ENCODE data around the gene VMP1.

Gene VMP1
- 87.8 to 379 (median 230) reads per million in 9 experiments for total RNA-seq

DNA sequence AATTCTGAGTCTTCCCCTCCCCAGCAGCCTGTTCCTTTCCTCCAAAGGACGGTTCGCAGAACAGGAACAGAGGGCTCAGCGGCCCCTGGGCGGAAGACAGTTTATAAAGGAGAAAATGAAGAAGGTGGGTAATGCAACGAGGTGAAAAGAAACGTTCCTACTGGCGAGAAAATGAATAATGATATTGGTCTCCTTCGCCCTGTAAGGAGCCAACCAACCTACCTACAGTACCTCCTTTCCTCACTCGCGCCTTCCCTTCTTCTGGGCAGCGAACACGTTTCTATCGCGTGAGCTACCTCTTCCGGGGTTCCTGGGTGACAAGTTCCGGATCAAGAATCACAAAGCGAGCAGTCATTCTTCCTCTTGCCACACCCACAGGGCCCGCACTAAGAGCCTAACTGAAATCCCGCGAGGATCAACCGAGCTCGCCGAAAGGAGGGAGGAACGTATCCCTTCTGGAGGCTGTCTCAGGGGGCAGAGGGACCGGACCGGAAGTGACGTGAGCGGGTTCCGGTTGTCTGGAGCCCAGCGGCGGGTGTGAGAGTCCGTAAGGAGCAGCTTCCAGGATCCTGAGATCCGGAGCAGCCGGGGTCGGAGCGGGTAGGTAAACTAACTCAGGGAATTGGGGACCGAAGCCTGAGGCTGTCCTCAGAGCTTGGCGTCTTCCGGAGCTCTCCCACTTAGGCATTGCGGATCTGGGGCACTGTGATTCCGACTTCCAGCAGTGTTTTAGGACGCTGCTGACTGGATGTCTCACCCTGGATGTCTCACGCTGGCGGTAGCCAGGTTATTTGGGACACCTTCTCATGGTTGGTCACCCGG is at the start of gene VMP1, which contains the start of gene PTRH2:
VMP1 (plus strand) TSS at position 506 of the 822 bp plus-strand sequence. CDS start 23,793 bp downstream, outside the sequence.
PTRH2 (minus strand) TSS at position 282 of the 822 bp plus-strand sequence. CDS start 9,452 bp downstream, outside the sequence.
- peaks cover 28% of the 10 kb centered on the region for H3K36me3 Mint-ChIP-seq (ENCODE audit: insufficient read depth)
- peaks cover 46 to 50% of the 10 kb centered on the region in 2 donors for H3K4me1 Mint-ChIP-seq (ENCODE audit: low read depth in 2 of 2)
- H3K27ac Mint-ChIP-seq, result peak within 1 kb of the TSS; percentile 98 to 100
- H3K27me3 Mint-ChIP-seq, result no peaks in the 10 kb centered on the region
- no peaks in the 10 kb centered on the region for H3K9me3 Mint-ChIP-seq
- ATAC-seq (replicated peaks) (peak; percentile 92), DNase-seq (peak; percentile 84 to 86 (median 84))
- peak within 1 kb of the TSS; percentile 94 to 98 for H3K4me3 Mint-ChIP-seq

DNA sequence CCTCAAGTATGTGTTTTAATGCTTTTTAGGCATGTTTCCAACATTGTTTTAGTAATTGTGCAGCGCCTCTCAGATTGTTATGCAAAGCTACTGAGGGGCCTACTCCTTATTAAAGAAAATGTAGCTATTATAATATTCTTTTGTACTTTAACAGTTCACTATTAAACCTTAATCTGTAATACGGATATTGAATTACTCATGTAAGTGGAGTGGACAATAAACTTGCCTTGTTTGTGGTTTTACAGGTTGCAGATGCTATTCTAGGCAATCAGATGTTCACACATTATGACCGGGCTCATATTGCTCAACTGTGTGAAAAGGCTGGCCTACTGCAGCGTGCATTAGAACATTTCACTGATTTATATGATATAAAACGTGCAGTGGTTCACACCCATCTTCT is 41.2 kb upstream of the VMP1 start:
- DNase-seq, result no peak
- no peaks in the 10 kb centered on the region for H3K9me3 Mint-ChIP-seq
- H3K27ac Mint-ChIP-seq, result no peak overlapping the region
- ATAC-seq (replicated peaks), result no peak
- H3K4me1 Mint-ChIP-seq (ENCODE audit: low read depth in 2 of 2), result peaks cover 0 to 2% of the 10 kb centered on the region in 2 donors
- no peaks in the 10 kb centered on the region for H3K27me3 Mint-ChIP-seq
- peaks cover 84% of the 10 kb centered on the region for H3K36me3 Mint-ChIP-seq (ENCODE audit: insufficient read depth)
- no peak overlapping the region for H3K4me3 Mint-ChIP-seq

DNA sequence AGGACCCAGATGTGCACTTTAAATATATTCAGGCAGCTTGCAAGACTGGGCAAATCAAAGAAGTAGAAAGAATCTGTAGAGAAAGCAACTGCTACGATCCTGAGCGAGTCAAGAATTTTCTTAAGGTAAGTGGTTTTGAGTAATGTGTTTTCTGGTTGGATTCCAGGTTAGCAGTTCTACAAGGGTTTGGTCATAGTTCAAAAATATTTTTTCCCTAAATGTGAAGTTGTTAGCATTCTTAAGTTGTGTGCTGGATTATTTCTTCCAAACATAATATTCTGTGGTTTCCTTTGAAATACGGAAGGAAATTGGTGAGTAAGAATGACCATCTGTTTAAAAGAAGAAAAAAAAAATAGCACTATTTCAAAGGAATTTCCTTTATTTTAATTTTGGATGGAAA is 38.6 kb upstream of the VMP1 start:
- Mint-ChIP-seq H3K4me1 (ENCODE audit: low read depth in 2 of 2) (peaks cover 4 to 5% of the 10 kb centered on the region in 2 donors), H3K9me3 (no peaks in the 10 kb centered on the region), H3K4me3 (no peak overlapping the region), H3K36me3 (ENCODE audit: insufficient read depth) (peaks cover 65% of the 10 kb centered on the region), H3K27ac (peak overlapping the region in 1 of 2 donors; percentile 59), H3K27me3 (no peaks in the 10 kb centered on the region)
- ATAC-seq (replicated peaks) (no peak), DNase-seq (no peak)

DNA sequence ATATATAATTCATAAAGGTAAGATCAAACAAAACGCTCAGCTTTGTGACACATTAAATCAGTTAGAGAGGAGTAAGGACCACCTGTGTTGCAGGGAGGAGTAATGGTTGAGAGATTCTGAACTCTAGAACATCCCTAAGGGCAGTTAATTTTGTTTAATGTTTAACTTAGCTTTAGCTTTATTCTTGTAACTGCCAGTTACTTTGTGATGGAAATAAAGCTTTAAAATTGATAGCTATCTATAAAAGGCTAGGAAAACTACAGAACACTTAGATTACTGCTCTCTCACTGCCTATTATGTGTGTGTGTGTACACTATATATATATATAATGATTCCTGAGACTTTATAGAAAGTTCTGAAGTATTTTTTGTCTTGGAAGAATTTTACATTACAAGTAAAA is 38.0 kb upstream of the VMP1 start:
- no peak overlapping the region for H3K4me3 Mint-ChIP-seq
- DNase-seq, result no peak
- H3K9me3 Mint-ChIP-seq, result no peaks in the 10 kb centered on the region
- no peaks in the 10 kb centered on the region for H3K27me3 Mint-ChIP-seq
- H3K36me3 Mint-ChIP-seq (ENCODE audit: insufficient read depth), result peaks cover 63% of the 10 kb centered on the region
- H3K27ac Mint-ChIP-seq, result peak overlapping the region in 1 of 2 donors; percentile 59
- H3K4me1 Mint-ChIP-seq (ENCODE audit: low read depth in 2 of 2), result peaks cover 4 to 5% of the 10 kb centered on the region in 2 donors
- no peak for ATAC-seq (replicated peaks)

DNA sequence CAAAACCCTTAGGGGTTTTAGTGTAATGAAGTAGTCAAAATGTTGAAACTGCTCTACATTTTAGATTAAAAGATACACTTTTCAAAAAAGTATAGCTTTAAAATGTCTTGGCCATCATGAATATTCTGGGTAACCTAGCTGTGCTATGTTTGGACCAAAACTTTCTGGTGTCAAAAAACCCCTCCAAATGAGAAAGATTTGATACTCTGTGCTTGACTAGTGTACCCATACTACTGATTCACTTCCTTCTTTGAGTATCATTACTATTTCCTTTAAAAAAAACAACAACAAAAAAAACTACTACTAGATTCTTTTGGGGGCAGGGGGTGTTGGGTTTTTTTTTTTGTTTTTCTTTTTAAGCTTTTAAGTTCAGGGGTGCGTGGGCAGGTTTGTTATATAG is 37.5 kb upstream of the VMP1 start:
- H3K9me3 Mint-ChIP-seq, result no peaks in the 10 kb centered on the region
- H3K27ac Mint-ChIP-seq, result peak overlapping the region; percentile 59 to 79
- no peaks in the 10 kb centered on the region for H3K27me3 Mint-ChIP-seq
- DNase-seq, result no peak
- H3K36me3 Mint-ChIP-seq (ENCODE audit: insufficient read depth), result peaks cover 63% of the 10 kb centered on the region
- ATAC-seq (replicated peaks), result no peak
- no peak overlapping the region for H3K4me3 Mint-ChIP-seq
- H3K4me1 Mint-ChIP-seq (ENCODE audit: low read depth in 2 of 2), result peaks cover 4 to 5% of the 10 kb centered on the region in 2 donors

DNA sequence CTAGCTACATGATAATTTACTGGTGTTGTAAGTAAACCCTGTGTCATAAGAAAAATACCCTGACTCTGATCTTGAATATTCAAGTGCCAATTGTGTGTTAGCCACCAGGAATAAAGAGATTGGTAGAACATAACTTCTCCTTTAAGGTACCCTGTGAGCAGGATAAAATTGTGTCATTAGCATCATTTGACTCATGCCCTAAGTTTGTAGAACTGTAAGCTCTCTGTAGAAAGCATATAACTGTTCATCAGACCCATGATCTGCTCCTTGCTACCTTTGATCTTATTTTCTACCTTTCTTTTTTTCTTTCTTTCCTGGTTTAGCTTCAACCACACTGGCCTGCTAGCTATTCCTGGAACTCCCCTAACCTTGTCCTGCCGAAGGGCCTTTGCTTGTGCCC is 36.1 kb upstream of the VMP1 start:
- ATAC-seq (replicated peaks) (no peak), DNase-seq (no peak)
- H3K9me3 Mint-ChIP-seq, result no peaks in the 10 kb centered on the region
- H3K4me1 Mint-ChIP-seq (ENCODE audit: low read depth in 2 of 2), result peaks cover 4 to 5% of the 10 kb centered on the region in 2 donors
- peak overlapping the region; percentile 79 to 84 for H3K27ac Mint-ChIP-seq
- H3K36me3 Mint-ChIP-seq (ENCODE audit: insufficient read depth), result peaks cover 57% of the 10 kb centered on the region
- no peaks in the 10 kb centered on the region for H3K27me3 Mint-ChIP-seq
- H3K4me3 Mint-ChIP-seq, result no peak overlapping the region

DNA sequence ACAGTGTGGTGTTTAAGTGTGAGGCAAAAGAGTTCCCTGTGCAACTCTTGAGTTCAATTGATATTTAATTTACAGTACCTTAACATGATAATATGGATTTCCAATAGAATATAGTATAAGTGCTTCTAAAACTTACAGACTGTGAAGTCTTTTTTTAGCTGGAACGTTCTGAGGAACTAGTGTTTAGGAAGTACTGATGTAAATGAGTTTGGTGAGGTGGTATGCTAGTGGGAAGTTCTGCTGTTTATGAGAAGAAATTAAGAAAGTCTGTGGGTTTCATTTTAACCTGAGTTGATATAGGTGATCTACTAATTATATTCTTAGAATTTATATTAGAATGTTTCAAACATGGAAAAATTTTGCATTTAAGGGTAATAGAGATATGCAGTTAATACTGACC is 32.2 kb upstream of the VMP1 start:
- ATAC-seq (replicated peaks), result no peak
- Mint-ChIP-seq H3K9me3 (no peaks in the 10 kb centered on the region), H3K4me3 (no peak overlapping the region), H3K36me3 (ENCODE audit: insufficient read depth) (peaks cover 61% of the 10 kb centered on the region), H3K4me1 (ENCODE audit: low read depth in 2 of 2) (peaks cover 2 to 5% of the 10 kb centered on the region in 2 donors), H3K27ac (peak overlapping the region in 1 of 2 donors; percentile 19), H3K27me3 (no peaks in the 10 kb centered on the region)
- no peak for DNase-seq

DNA sequence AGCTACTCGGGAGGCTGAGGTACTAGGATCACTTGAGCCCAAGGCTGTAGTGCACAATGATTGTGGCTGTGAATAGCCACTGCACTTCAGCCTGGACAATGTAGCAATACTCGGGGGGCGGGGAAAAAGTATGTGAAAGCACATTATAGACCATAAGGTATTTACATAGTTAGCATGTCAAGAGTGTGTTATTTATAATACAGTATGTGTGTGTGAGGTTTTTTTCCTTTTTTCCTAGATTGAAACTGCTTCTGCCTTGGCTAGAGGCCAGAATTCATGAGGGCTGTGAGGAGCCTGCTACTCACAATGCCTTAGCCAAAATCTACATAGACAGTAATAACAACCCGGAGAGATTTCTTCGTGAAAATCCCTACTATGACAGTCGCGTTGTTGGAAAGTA is 30.7 kb upstream of the VMP1 start:
- no peak overlapping the region for H3K4me3 Mint-ChIP-seq
- ATAC-seq (replicated peaks) (no peak), DNase-seq (no peak)
- peaks cover 0 to under 1% of the 10 kb centered on the region in 2 donors for H3K4me1 Mint-ChIP-seq (ENCODE audit: low read depth in 2 of 2)
- no peaks in the 10 kb centered on the region for H3K27me3 Mint-ChIP-seq
- no peaks in the 10 kb centered on the region for H3K9me3 Mint-ChIP-seq
- H3K27ac Mint-ChIP-seq, result peak overlapping the region; percentile 26 to 69
- H3K36me3 Mint-ChIP-seq (ENCODE audit: insufficient read depth), result peaks cover 72% of the 10 kb centered on the region

DNA sequence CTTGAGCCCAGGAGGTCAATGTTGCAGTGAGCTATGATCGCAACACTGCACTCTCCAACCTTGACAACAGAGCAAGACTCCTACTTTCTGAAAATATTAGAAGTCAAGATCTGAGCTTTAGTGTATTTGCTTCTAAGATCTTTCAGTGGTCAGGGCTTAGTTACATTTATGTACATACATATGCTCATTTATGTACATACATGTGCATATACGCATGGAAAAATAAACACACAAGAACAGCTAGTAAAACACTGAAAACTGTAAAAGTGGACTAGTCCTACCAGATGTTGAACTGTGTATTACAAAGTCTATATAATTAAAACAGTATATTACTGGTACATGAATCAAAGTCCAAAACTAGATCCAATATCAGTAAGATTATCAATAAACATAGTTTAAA is 28.5 kb upstream of the VMP1 start:
- peaks cover 89% of the 10 kb centered on the region for H3K36me3 Mint-ChIP-seq (ENCODE audit: insufficient read depth)
- H3K4me3 Mint-ChIP-seq, result no peak overlapping the region
- H3K27me3 Mint-ChIP-seq, result no peaks in the 10 kb centered on the region
- no peaks in the 10 kb centered on the region for H3K9me3 Mint-ChIP-seq
- H3K4me1 Mint-ChIP-seq (ENCODE audit: low read depth in 2 of 2), result no peaks in the 10 kb centered on the region
- no peak for ATAC-seq (replicated peaks)
- no peak overlapping the region for H3K27ac Mint-ChIP-seq
- DNase-seq, result no peak

DNA sequence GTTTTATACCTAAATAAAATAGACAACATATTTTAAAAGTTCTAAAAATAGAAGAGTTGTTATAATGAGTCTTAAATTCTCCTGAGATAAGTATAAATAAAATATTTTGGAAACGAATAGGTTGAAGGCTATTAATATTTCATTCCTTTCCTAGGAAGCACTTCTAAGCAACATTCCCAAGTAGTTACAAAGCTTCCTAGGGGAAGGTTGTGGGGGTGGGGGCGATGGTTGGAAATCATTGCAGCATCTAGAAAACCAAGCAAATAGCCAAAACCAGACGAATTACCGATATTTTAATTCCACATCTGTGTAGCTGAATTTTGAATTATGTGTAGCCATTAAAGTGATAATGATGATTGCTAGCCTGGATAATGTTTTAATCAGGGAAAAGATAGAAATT is 27.1 kb upstream of the VMP1 start:
- no peak overlapping the region for H3K4me3 Mint-ChIP-seq
- no peaks in the 10 kb centered on the region for H3K9me3 Mint-ChIP-seq
- H3K27ac Mint-ChIP-seq, result no peak overlapping the region
- ATAC-seq (replicated peaks), result no peak
- peaks cover 88% of the 10 kb centered on the region for H3K36me3 Mint-ChIP-seq (ENCODE audit: insufficient read depth)
- DNase-seq, result no peak
- H3K27me3 Mint-ChIP-seq, result no peaks in the 10 kb centered on the region
- H3K4me1 Mint-ChIP-seq (ENCODE audit: low read depth in 2 of 2), result no peaks in the 10 kb centered on the region

DNA sequence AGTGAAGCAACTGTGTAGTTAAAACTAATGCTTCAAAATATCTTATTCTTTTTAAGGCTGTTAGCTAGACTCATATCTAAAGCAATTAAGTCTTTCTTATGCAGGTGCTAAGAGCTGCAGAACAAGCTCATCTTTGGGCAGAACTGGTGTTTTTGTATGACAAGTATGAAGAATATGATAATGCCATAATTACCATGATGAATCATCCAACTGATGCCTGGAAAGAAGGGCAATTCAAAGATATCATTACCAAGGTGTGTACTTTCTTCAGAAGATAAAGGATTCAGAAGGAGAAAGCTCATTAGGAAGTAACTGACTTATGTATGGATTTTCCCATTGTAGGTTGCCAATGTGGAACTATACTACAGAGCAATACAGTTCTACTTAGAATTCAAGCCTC is 24.2 kb upstream of the VMP1 start:
- ATAC-seq (replicated peaks), result no peak
- H3K4me3 Mint-ChIP-seq, result no peak overlapping the region
- H3K36me3 Mint-ChIP-seq (ENCODE audit: insufficient read depth), result peaks cover 91% of the 10 kb centered on the region
- H3K4me1 Mint-ChIP-seq (ENCODE audit: low read depth in 2 of 2), result peaks cover 0 to 5% of the 10 kb centered on the region in 2 donors
- DNase-seq, result no peak
- H3K9me3 Mint-ChIP-seq, result no peaks in the 10 kb centered on the region
- peak overlapping the region in 1 of 2 donors; percentile 35 for H3K27ac Mint-ChIP-seq
- H3K27me3 Mint-ChIP-seq, result no peaks in the 10 kb centered on the region

DNA sequence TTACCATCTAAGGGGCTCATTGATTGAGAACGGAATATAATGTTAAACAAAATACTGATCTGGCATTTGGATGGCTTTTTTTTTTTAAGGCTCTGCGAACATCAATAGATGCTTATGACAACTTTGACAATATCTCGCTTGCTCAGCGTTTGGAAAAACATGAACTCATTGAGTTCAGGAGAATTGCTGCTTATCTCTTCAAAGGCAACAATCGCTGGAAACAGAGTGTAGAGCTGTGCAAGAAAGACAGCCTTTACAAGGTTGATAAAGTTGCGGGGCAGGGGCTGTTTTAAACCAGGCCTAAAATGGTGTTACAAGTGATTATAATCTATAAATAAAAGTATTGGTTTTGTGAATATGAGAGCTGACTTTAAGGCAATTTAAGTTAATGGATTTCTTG is 22.5 kb upstream of the VMP1 start:
- H3K4me1 Mint-ChIP-seq (ENCODE audit: low read depth in 2 of 2), result peaks cover 0 to 5% of the 10 kb centered on the region in 2 donors
- H3K27me3 Mint-ChIP-seq, result no peaks in the 10 kb centered on the region
- H3K36me3 Mint-ChIP-seq (ENCODE audit: insufficient read depth), result peaks cover 82% of the 10 kb centered on the region
- no peak for DNase-seq
- ATAC-seq (replicated peaks), result no peak
- no peaks in the 10 kb centered on the region for H3K9me3 Mint-ChIP-seq
- no peak overlapping the region for H3K4me3 Mint-ChIP-seq
- peak overlapping the region in 1 of 2 donors; percentile 65 for H3K27ac Mint-ChIP-seq

DNA sequence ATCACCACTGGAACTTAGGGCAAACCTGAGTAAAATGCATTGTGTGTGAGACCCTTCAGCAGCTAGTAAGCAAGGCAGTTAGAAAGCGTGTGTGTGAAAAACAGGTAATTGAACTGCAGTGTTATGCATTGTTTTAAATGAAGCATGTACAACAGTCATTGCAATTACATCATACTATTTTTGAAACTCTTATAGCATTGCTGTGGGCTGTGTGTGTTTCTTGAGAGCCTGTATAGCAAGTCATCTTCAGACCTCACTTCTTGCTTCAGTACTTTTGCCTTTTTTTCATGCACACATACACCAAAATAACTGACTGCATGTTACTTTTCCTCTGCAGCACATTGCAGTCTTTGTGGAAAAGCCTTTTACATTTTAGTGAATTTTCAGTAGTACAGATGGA is 19.4 kb upstream of the VMP1 start:
- Mint-ChIP-seq H3K4me3 (no peak overlapping the region), H3K9me3 (no peaks in the 10 kb centered on the region), H3K27ac (peak overlapping the region; percentile 28 to 62), H3K27me3 (no peaks in the 10 kb centered on the region), H3K36me3 (ENCODE audit: insufficient read depth) (peaks cover 81% of the 10 kb centered on the region), H3K4me1 (ENCODE audit: low read depth in 2 of 2) (peaks cover 0 to 5% of the 10 kb centered on the region in 2 donors)
- DNase-seq (no peak), ATAC-seq (replicated peaks) (no peak)

DNA sequence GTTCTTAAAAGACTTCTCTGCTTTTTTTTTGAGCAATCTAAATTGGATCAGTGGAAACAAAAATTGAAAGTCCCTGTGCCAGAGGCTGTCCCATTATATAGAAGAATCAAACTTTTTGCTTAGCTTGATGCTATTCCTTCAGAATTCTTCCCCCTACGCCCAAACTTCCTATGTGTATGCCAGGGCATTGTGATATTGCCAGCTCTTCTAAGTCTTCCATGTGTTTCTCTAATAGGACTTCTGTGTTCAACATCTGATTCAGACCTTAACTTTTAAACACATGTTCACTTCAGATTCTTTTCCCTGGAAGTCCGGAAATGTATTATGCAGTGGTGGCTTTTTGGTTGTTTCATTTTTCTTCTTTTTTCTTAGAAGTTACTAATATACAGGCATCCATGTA is 19.0 kb upstream of the VMP1 start:
- Mint-ChIP-seq H3K4me1 (ENCODE audit: low read depth in 2 of 2) (peaks cover 0 to 7% of the 10 kb centered on the region in 2 donors), H3K9me3 (no peaks in the 10 kb centered on the region), H3K4me3 (no peak overlapping the region), H3K27ac (peak overlapping the region; percentile 28 to 62), H3K36me3 (ENCODE audit: insufficient read depth) (peaks cover 79% of the 10 kb centered on the region), H3K27me3 (no peaks in the 10 kb centered on the region)
- DNase-seq (no peak), ATAC-seq (replicated peaks) (no peak)

Measured in effector memory CD8-positive, alpha-beta T cell (primary cell).